Neural progenitor cell (in vitro differentiated cells): ENCODE measurements around the gene DDAH1. TPM values are rescaled to one million over a fixed set of nuclear protein-coding genes. Genes with fewer than 3 reads are reported as not detected.

Experiments used
- DNase-seq: peaks from one replicate; pipeline ENCODE4 v3.0.0-alpha.2; 2016; ENCODE audit warnings: low spot score
- H2AFZ ChIP-seq: fragments of 200-600 bp; sonication (generic); replicated peaks from 2 replicates; pipeline ENCODE4 v1.6.1; 2016; ENCODE audit warnings: antibody characterized with exemption
- H3F3A ChIP-seq: fragments of 200-600 bp; sonication (generic); 2 replicates; pipeline ENCODE4 v1.6.1; 2016; ENCODE audit warnings: antibody characterized with exemption, low read depth
- H3K27ac ChIP-seq: fragments of 200-600 bp; sonication (generic); 2 replicates; pipeline ENCODE4 v1.5.1; 2016; ENCODE audit warnings: mild to moderate bottlenecking
- H3K27me3 ChIP-seq: fragments of 200-600 bp; sonication (generic); 2 replicates; pipeline ENCODE4 v1.6.1; 2016; ENCODE audit warnings: mild to moderate bottlenecking, moderate library complexity
- H3K36me3 ChIP-seq: fragments of 200-600 bp; sonication (generic); 2 replicates; pipeline ENCODE4 v1.5.1; 2016
- H3K4me1 ChIP-seq: fragments of 200-600 bp; sonication (generic); 2 replicates; pipeline ENCODE4 v1.6.1; 2016; ENCODE audit warnings: mixed run types
- H3K4me2 ChIP-seq: fragments of 200-600 bp; sonication (generic); 2 replicates; pipeline ENCODE4 v1.6.1; 2016
- H3K4me3 ChIP-seq: fragments of 200-600 bp; sonication (generic); 2 replicates; pipeline ENCODE4 v1.5.1; 2016
- H3K79me2 ChIP-seq: fragments of 200-600 bp; sonication (generic); 2 replicates; pipeline ENCODE4 v1.6.1; 2016; ENCODE audit warnings: low read depth
- H3K9ac ChIP-seq: fragments of 200-600 bp; sonication (generic); 2 replicates; pipeline ENCODE4 v1.6.1; 2016
- H3K9me3 ChIP-seq: fragments of 200-600 bp; sonication (generic); 2 replicates; pipeline ENCODE4 v1.5.1; 2016; ENCODE audit warnings: low read depth
- H4K20me1 ChIP-seq: fragments of 200-600 bp; sonication (generic); 2 replicates; pipeline ENCODE4 v1.6.1; 2016; ENCODE audit warnings: low read depth
- H3K27ac Mint-ChIP-seq: 3 replicates; pipeline ENCODE4 v1.8.0; 2021; ENCODE audit warnings: mixed read lengths
- H3K27me3 Mint-ChIP-seq: 2 replicates; pipeline ENCODE4 v1.8.0; 2022; ENCODE audit warnings: low read depth, mild to moderate bottlenecking, inconsistent platforms, moderate library complexity, mixed read lengths; ENCODE audit not compliant: insufficient read depth
- H3K36me3 Mint-ChIP-seq: 3 replicates; pipeline ENCODE4 v1.8.0; 2021; ENCODE audit warnings: mixed read lengths
- H3K4me1 Mint-ChIP-seq: 3 replicates; pipeline ENCODE4 v1.8.0; 2021; ENCODE audit warnings: mixed read lengths
- H3K4me3 Mint-ChIP-seq: 3 replicates; pipeline ENCODE4 v1.8.0; 2021; ENCODE audit warnings: mild to moderate bottlenecking, moderate library complexity, mixed read lengths
- H3K9me3 Mint-ChIP-seq: 3 replicates; pipeline ENCODE4 v1.8.0; 2020; ENCODE audit warnings: mixed read lengths
- CTCF ChIP-seq: fragments of 200-600 bp; sonication (generic); IDR thresholded peaks from 2 replicates; pipeline ENCODE4 v1.5.1; 2017; ENCODE audit warnings: antibody characterized with exemption, mild to moderate bottlenecking
- EZH2 ChIP-seq: fragments of 200-600 bp; sonication (generic); IDR thresholded peaks from 2 replicates; pipeline ENCODE4 v1.6.1; 2017; ENCODE audit warnings: antibody characterized with exemption, mild to moderate bottlenecking, moderate library complexity
- EZH2phosphoT487 ChIP-seq: fragments of 200-600 bp; sonication (generic); IDR thresholded peaks from 2 replicates; pipeline ENCODE4 v1.6.1; 2017; ENCODE audit warnings: antibody characterized with exemption
- total RNA-seq: library from RNA; depleted of rRNA; stranded (reverse); fragments of >200 nt; gene quantifications from 2 replicates; pipeline ENCODE4 v1.2.3, GENCODE V29; 2015; ENCODE audit warnings: low replicate concordance

DDAH1 gene
- total RNA-seq, 1 donor from 2014 or later, result 23.1 TPM

- Histone ChIP-seq H3K27ac (no peak overlapping the region), H3K36me3 (no peaks in the 10 kb centered on the region), H3K9me3 (no peaks in the 10 kb centered on the region), H3K4me1 (peaks cover 4% of the 10 kb centered on the region), H3K4me2 (no peak overlapping the region), H3K27me3 (no peaks in the 10 kb centered on the region), H3F3A (no peaks in the 10 kb centered on the region), H3K4me3 (no peak overlapping the region), H3K9ac (no peak overlapping the region), H2AFZ (peak overlapping the region; percentile 96), H3K79me2 (no peaks in the 10 kb centered on the region), H4K20me1 (no peaks in the 10 kb centered on the region)
- TF ChIP-seq EZH2 (no peak), EZH2phosphoT487 (no peak), CTCF (no peak)
- no peak for DNase-seq
- Mint-ChIP-seq H3K4me3 (no peak overlapping the region), H3K36me3 (peaks cover 3% of the 10 kb centered on the region), H3K27ac (no peak overlapping the region), H3K9me3 (peaks cover 11% of the 10 kb centered on the region), H3K4me1 (peaks cover 7% of the 10 kb centered on the region), H3K27me3 (peaks cover 4% of the 10 kb centered on the region)
Measured at GRCh38 chr1:85502171-85502570, 37.2 kb upstream of the DDAH1 start.

GRCh38 chr1:85501355-85501898, 36.5 kb upstream of the DDAH1 start:
- no peaks in the 10 kb centered on the region for H3K36me3 ChIP-seq
- no peaks in the 10 kb centered on the region for H4K20me1 ChIP-seq
- no peaks in the 10 kb centered on the region for H3K27me3 ChIP-seq
- peaks cover 4% of the 10 kb centered on the region for H3K4me1 ChIP-seq
- Mint-ChIP-seq H3K9me3 (peaks cover 11% of the 10 kb centered on the region), H3K36me3 (peaks cover 3% of the 10 kb centered on the region), H3K4me3 (no peak overlapping the region), H3K27ac (no peak overlapping the region), H3K4me1 (peaks cover 7% of the 10 kb centered on the region), H3K27me3 (peaks cover 4% of the 10 kb centered on the region)
- H3K9me3 ChIP-seq, result no peaks in the 10 kb centered on the region
- H3K4me2 ChIP-seq, result no peak overlapping the region
- H3K9ac ChIP-seq, result no peak overlapping the region
- H3K79me2 ChIP-seq, result no peaks in the 10 kb centered on the region
- no peak overlapping the region for H3K4me3 ChIP-seq
- no peak overlapping the region for H3K27ac ChIP-seq
- TF ChIP-seq CTCF (no peak), EZH2 (no peak), EZH2phosphoT487 (no peak)
- DNase-seq, result no peak
- no peaks in the 10 kb centered on the region for H3F3A ChIP-seq
- H2AFZ ChIP-seq, result no peak overlapping the region

- H3K36me3 Mint-ChIP-seq, result no peaks in the 10 kb centered on the region
- Histone ChIP-seq H3K4me1 (no peaks in the 10 kb centered on the region), H3K79me2 (no peaks in the 10 kb centered on the region), H2AFZ (no peak overlapping the region), H3K27ac (no peak overlapping the region), H3K4me2 (no peak overlapping the region), H3K9me3 (no peaks in the 10 kb centered on the region), H3K27me3 (no peaks in the 10 kb centered on the region), H3F3A (no peaks in the 10 kb centered on the region), H3K36me3 (no peaks in the 10 kb centered on the region), H3K9ac (no peak overlapping the region), H3K4me3 (no peak overlapping the region), H4K20me1 (no peaks in the 10 kb centered on the region)
- DNase-seq, result no peak
- no peak overlapping the region for H3K4me3 Mint-ChIP-seq
- H3K4me1 Mint-ChIP-seq, result peaks cover 6% of the 10 kb centered on the region
- H3K27me3 Mint-ChIP-seq, result no peaks in the 10 kb centered on the region
- peaks cover 6% of the 10 kb centered on the region for H3K9me3 Mint-ChIP-seq
- H3K27ac Mint-ChIP-seq, result no peak overlapping the region
- TF ChIP-seq CTCF (no peak), EZH2 (no peak), EZH2phosphoT487 (no peak)
Measured at GRCh38 chr1:85496941-85497582, 32.1 kb upstream of the DDAH1 start.
